IPS-18a (cell line): ENCODE results near the gene ATAD3C.
A peak's percentile ranks its signal among the peaks of the same experiment; 100 is the strongest.

Experiments used
- H3K27ac ChIP-seq: one replicate; pipeline ENCODE4 v1.5.1; 2013; ENCODE audit warnings: low read length
- H3K27me3 ChIP-seq: one replicate; pipeline ENCODE4 v1.6.1; 2013; ENCODE audit warnings: mild to moderate bottlenecking, low read length; ENCODE audit not compliant: control insufficient read depth, insufficient read depth
- H3K36me3 ChIP-seq: one replicate; pipeline ENCODE4 v1.6.1; 2013; ENCODE audit warnings: low read depth, low read length; ENCODE audit not compliant: control insufficient read depth
- H3K4me1 ChIP-seq: one replicate; pipeline ENCODE4 v1.6.1; 2013; ENCODE audit warnings: low read depth, low read length; ENCODE audit not compliant: control insufficient read depth
- H3K4me3 ChIP-seq: one replicate; pipeline ENCODE4 v1.5.1; 2013; ENCODE audit warnings: low read length
- H3K9ac ChIP-seq: one replicate; pipeline ENCODE4 v1.6.1; 2013; ENCODE audit warnings: mild to moderate bottlenecking, low read length, moderate library complexity
- H3K9me3 ChIP-seq: one replicate; pipeline ENCODE4 v1.6.1; 2013; ENCODE audit warnings: low read depth, low read length; ENCODE audit not compliant: control insufficient read depth

ATAD3C gene

DNA sequence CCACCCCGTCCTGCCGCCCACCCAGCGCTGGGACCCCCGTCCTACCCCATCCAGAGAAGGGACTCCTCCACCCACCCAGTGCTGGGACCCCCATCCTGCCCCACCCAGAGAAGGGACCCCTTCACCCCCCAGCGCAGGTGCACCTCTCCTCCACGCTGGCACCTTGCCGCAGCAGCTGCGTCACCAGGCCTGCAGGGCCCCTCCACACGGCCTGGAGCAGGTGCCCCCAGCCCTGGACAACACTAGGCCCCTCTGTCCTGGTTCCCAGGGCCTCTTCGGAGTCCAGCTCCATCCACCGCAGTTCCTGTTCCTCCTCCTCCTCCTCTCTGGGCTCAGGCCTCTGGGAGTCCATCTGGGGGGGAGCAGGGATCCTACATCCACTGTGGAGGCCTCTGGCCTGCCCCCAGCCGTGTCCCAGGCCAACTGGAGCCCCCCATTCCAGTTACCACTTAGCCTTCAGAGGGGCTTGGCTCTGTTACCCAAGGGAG lies 28.8 kb upstream of the ATAD3C start:
- Histone ChIP-seq H3K27ac (no peak overlapping the region), H3K36me3 (no peaks in the 10 kb centered on the region), H3K4me3 (no peak overlapping the region), H3K4me1 (peaks cover 17% of the 10 kb centered on the region), H3K27me3 (no peaks in the 10 kb centered on the region), H3K9ac (no peak overlapping the region), H3K9me3 (no peaks in the 10 kb centered on the region)

DNA sequence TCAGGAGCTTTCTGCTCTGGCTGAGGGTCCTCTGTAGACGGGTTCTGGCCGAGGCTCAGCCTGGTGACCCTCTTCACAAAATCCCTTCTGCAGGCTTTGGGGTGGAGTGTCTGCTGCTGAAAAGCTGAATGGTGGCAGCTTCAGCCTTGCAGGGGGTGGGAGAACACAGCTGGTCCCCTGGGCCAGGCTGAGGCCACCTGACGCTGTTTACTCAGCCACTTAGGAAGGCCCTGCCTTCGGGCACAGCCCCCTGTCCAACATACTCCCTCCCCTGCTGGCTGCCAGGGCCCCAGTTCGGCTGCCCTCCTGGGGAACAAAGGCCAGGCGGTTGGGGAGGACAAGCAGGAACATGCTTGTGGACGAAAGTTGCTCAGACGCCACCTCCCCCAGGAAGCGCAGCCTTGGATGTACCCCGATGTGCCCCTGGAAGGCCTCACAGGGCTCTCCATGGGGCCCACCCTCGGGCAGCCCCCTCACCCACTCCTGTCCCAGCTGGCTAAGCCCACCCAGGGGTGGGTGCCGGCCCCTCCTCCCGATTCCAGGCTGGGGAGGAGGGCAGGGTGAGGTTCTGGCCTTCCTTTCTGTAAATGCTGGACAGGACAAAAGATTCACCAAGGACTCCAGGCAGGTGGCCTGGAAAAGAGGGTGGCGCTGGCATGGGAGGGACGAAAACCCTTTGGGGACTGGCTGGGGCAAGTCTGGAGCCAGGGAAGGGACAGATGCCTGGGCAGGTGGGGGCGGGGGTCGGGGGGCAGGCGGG lies 28.2 kb upstream of the ATAD3C start, which contains the start of gene ANKRD65:
TSS of gene ANKRD65 (minus strand) at position 130 of the 760 bp plus-strand sequence. CDS start 271 bp downstream, outside the sequence.
- Histone ChIP-seq H3K36me3 (no peaks in the 10 kb centered on the region), H3K27ac (no peak within 1 kb of the TSS), H3K27me3 (no peaks in the 10 kb centered on the region), H3K9ac (no peak within 1 kb of the TSS), H3K4me3 (no peak within 1 kb of the TSS), H3K4me1 (peaks cover 22% of the 10 kb centered on the region), H3K9me3 (no peaks in the 10 kb centered on the region)

DNA sequence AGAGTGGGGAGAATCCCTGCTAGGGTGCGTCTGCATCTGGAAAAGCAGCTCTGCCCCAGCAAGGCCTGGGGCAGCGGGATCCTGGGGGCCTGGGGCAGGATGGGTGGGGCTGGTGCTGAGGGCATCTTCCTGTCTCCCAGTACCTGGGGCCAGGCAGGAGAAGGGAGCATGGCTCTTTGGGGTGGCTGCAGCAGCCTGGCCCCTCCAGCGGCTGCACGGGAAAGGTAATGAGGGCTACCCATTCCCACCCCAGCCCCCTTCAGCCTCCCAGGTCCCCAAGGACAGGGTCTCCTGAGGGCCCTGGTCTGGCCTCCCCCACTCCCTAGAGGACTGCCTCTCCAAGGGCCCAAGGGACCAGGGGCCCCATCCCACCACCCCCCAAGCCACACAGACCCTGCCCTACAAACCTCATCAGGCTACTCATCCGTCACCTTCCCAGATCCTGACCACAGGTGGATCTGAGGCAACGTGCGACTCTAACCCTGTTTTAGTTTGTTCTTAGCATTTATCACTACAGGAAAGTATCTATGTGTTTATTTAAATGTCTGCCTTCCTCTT lies 27.5 kb upstream of the ATAD3C start:
- H3K27me3 ChIP-seq: no peaks in the 10 kb centered on the region
- peaks cover 26% of the 10 kb centered on the region for H3K4me1 ChIP-seq
- no peak overlapping the region for H3K27ac ChIP-seq
- H3K9me3 ChIP-seq: no peaks in the 10 kb centered on the region
- no peak overlapping the region for H3K9ac ChIP-seq
- H3K36me3 ChIP-seq: no peaks in the 10 kb centered on the region
- no peak overlapping the region for H3K4me3 ChIP-seq

DNA sequence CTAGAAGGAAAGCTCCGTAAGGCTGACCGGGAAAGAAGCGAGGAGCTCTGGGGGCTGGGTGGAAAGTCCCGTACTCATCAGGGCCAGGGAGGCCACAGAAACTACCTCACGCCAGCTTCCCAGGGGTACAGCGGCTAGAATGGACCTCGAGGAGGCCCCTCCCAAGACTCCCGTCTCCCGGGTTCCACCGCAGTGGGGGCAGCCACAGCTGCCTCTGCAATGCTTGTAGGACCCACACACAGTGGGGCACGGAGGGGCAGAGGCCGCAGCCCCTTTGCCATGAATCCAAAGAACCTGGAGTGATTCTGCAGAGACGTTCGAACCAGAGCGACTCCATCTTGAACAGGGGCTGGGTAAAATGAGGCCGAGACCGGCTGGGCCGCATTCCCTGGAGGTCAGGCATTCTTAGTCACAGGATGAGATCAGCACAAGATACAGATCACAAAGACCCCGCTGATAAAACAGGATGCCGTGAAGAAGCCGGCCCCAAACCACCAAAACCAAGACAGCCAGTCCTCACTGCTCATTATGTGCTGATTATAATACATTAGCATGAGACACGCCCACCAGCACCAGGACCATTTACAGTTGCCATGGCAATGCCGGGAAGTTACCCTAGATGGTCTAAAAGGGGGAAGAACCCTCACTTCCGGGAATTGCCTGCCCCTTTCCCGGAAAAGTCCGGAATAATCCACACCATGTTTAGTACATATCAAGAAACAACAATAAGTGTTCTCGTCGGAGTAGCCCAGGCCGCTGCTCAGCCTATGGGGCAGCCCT lies 26.8 kb upstream of the ATAD3C start:
- H3K4me3 ChIP-seq: no peak overlapping the region
- no peaks in the 10 kb centered on the region for H3K36me3 ChIP-seq
- no peaks in the 10 kb centered on the region for H3K27me3 ChIP-seq
- no peak overlapping the region for H3K9ac ChIP-seq
- peaks cover 26% of the 10 kb centered on the region for H3K4me1 ChIP-seq
- no peak overlapping the region for H3K27ac ChIP-seq
- H3K9me3 ChIP-seq: no peaks in the 10 kb centered on the region

DNA sequence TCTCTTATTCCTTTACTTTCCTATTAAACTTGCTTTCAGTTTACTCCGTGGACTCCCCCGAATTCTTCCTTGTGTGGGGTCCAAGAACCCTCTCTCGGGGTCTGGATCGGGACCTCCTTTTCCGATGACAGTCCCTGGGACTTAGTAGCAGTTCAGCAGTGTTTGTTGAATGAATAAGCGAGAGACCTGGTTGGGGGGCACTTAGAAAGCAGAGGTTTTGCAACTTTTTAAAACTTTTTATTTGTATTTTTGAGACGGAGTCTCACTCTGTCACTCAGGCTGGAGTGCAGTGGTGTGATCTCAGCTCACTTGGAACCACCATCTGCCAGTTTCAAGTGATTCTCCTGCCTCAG lies 26.3 kb upstream of the ATAD3C start:
- H3K27me3 ChIP-seq: no peaks in the 10 kb centered on the region
- H3K4me3 ChIP-seq: no peak overlapping the region
- H3K4me1 ChIP-seq: peaks cover 26% of the 10 kb centered on the region

DNA sequence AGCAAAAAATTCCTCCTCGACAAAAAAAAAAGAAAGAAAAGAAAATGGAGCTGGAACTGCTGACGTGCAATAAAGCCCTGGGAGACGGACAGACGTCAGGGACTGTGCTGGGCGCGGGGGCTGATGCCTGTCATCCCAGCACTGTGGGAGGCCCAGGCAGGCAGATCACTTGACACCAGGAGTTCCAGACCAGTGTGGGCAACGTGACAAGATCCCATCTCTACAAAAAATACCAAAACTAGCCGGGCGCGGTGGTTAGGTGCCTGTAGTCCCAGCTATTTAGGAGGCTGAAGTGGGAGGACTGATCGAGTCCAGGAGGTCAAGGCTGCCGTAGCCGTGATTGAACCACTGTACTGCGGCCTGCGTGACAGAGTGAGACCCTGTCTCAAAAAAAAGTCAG lies 24.8 kb upstream of the ATAD3C start:
- Histone ChIP-seq H3K9ac (no peak overlapping the region), H3K4me1 (peaks cover 26% of the 10 kb centered on the region), H3K36me3 (no peaks in the 10 kb centered on the region), H3K27me3 (no peaks in the 10 kb centered on the region), H3K4me3 (no peak overlapping the region), H3K27ac (no peak overlapping the region), H3K9me3 (no peaks in the 10 kb centered on the region)

More for the DNA sequence above, 26.3 kb upstream of the ATAD3C start:
- H3K9ac ChIP-seq: no peak overlapping the region
- H3K9me3 ChIP-seq: no peaks in the 10 kb centered on the region
- no peak overlapping the region for H3K27ac ChIP-seq
- H3K36me3 ChIP-seq: no peaks in the 10 kb centered on the region

DNA sequence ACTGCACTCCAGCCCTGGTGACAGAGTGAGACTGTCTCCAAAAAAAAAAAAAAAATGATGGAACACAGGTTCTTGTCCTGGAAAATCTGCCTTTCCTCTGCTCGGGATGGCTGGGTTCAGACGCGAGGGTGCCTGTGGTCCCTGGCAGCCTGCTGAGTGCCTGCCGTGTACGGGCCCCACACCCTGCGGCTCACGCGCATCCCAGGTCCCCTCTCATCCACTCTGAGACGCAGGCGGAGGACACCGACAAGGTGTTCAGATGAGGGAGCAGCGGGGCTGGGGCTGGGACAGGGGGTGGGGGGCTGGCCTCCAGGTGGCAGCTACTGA lies 24.1 kb upstream of the ATAD3C start:
- H3K4me3 ChIP-seq: no peak overlapping the region
- no peaks in the 10 kb centered on the region for H3K27me3 ChIP-seq
- no peak overlapping the region for H3K27ac ChIP-seq
- H3K4me1 ChIP-seq: peaks cover 30% of the 10 kb centered on the region
- no peak overlapping the region for H3K9ac ChIP-seq
- no peaks in the 10 kb centered on the region for H3K36me3 ChIP-seq
- H3K9me3 ChIP-seq: no peaks in the 10 kb centered on the region

DNA sequence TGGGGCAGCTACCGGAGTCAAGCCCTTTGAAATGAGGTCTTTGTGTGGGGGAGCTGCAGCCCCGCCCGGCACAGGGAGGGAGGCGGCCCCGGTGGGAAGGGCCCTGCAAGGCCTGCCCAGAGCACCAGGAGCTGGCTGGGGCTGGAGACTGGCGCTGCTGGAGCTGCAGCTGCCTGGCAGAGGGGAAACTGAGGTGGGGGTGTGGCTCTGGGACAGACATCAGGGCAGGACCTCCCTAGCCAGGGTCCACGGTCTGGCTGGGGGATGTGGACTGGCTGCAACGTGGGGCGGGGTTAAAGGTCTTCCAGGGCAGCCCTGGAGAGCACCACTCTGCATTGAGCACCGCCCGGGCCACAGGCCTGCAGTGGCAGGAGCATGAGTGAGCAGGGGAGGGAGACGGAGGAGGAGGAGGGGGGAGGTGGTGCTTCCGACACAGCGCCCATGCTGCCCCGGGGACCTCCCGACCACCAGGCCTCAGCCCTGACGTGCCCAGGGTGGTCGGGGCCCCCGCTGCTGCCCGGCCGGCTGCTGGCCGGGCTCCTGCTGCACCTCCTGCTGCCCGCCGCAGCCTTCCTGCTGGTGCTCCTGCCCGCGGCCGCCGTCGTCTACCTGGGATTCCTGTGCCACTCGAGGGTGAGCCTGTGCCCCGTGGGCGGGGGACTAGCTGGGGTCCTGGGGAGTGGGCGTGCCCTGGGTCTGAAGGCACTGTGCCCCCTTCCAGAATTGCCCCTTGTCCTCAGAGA lies 23.6 kb upstream of the ATAD3C start:
- H3K9me3 ChIP-seq: no peaks in the 10 kb centered on the region
- peaks cover 30% of the 10 kb centered on the region for H3K4me1 ChIP-seq
- H3K9ac ChIP-seq: no peak overlapping the region
- no peak overlapping the region for H3K27ac ChIP-seq
- H3K4me3 ChIP-seq: peak overlapping the region; percentile 35
- H3K27me3 ChIP-seq: no peaks in the 10 kb centered on the region
- H3K36me3 ChIP-seq: no peaks in the 10 kb centered on the region

DNA sequence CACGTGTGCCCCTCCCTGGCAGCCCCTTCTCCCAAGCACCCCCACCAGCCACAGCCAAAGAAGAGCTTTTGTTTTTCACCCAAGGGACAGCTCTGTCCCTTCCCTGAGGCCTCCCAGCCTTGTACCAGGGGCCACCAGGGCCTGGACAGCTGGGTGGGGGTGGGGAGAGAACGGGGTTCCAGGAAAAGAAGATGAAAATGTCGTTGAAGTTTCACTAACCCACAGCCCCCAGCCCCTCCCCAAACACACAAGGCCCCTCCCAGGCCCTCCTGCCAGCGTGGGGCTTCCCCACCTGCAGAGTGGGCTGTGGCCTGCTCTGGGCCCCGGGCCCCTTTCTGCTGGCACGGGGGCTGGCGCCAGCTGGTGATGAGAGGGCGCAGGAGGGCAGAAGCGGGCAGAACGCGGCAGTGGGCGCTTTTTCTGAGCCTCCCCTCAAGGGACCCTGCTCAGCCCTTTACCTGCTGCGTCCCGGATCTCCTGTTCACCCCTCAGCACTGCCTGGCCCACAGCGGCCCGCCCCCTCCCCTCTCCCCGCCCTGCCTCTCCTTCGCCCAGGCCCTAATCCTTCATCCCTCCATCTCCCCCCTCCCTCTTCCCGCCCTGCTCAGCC lies 22.9 kb upstream of the ATAD3C start:
- Histone ChIP-seq H3K36me3 (no peaks in the 10 kb centered on the region), H3K9ac (no peak overlapping the region), H3K9me3 (no peaks in the 10 kb centered on the region), H3K4me1 (peaks cover 27% of the 10 kb centered on the region), H3K27me3 (no peaks in the 10 kb centered on the region), H3K27ac (no peak overlapping the region), H3K4me3 (peak overlapping the region; percentile 35)

DNA sequence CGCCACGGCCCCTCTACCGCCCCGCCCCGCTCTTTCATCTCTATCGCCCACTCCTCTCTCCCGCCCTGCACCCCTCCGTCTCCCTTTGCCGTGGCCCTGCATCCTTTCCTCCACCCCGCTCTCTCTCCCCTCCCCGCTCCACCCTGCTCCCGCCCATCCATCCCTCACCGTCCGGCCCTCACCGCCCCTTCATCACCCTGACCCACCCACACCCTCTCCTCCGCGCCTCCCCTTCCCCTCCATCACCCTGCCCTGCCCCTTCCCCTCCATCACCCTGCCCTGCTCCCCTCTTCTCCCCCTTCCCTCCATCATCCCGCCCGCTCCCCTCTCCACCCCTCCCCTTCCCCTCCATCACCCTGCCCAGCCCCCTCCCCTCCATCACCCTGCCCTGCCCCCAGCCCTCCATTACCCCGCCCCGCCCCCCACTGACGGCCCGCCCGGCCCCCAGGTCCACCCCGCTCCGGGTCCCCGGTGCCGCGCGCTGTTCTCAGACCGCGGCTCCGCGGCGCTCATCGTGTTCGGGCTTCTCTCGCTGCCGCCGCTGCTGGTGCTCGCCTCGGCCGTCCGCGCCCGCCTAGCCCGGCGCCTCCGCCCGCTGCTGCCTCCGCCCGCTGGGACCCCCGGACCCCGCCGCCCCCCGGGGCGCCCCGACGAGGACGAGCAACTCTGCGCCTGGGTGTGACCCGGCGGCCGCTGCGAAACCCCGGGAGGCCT lies 22.2 kb upstream of the ATAD3C start:
- no peaks in the 10 kb centered on the region for H3K9me3 ChIP-seq
- H3K9ac ChIP-seq: no peak overlapping the region
- H3K4me3 ChIP-seq: peak overlapping the region; percentile 33
- no peak overlapping the region for H3K27ac ChIP-seq
- no peaks in the 10 kb centered on the region for H3K27me3 ChIP-seq
- H3K36me3 ChIP-seq: no peaks in the 10 kb centered on the region
- peaks cover 34% of the 10 kb centered on the region for H3K4me1 ChIP-seq
